Measurements from ENCODE around the gene MRPL27. TPM values are rescaled to one million over a fixed set of nuclear protein-coding genes. Genes with fewer than 3 reads are reported as not detected.

Gene MRPL27
- polyA plus RNA-seq, 1 donor from 2014 or later, result 118 TPM

DNA sequence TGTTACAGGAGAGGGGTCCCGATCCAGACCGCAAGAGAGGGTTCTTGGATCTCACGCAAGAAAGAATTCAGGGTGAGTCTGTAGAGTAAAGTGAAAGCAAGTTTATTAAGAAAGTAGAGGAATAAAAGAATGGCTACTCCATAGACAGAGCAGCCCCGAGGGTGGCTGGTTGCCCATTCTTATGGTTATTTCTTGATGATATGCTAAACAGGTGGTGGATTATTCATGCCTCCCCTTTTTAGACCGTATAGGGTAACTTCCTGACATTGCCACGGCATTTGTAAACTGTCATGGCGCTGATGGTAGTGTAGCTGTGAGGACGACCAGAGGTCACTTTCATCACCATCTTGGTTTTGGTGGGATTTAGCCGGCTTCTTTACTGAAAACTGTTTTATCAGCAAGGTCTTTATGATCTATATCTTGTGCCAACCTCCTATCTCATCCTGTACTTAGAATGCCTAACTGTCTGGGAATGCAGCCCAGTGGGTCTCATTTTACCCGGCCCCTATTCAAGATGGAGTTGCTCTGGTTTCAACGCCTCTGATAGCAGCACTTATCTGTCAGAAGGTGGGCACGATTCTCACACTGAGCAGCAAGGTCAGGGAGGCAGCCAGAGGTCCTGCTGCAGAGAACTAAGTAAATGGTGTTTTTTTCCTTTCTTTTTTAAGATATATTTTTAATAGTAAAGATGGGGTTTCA is 53.5 kb downstream of the MRPL27 start:
- H3K79me2 ChIP-seq (replicated peaks; ENCODE audit: insufficient read depth, low read length), result no peaks in the 10 kb centered on the region
- no peaks in the 10 kb centered on the region for H3K9me3 ChIP-seq (ENCODE audit: low read length)
- H3F3A ChIP-seq (ENCODE audit: insufficient read depth, low read length, poor library complexity, severe bottlenecking), result no peaks in the 10 kb centered on the region
- no peak for TF ChIP-seq POLR2AphosphoS5 (IDR thresholded peaks at IDR 0.05)
- no peak for TF ChIP-seq TAF1 (IDR thresholded peaks at IDR 0.05; ENCODE audit: low read depth)
- no peak for TF ChIP-seq RAD21 (conservative IDR thresholded peaks at IDR 0.05)
- H3K9ac ChIP-seq (ENCODE audit: low read length), result no peak overlapping the region
- H3K9me2 ChIP-seq (ENCODE audit: insufficient read depth, low read length), result no peaks in the 10 kb centered on the region
- H3K27ac ChIP-seq (ENCODE audit: low read length), result no peak overlapping the region
- H3K27me3 ChIP-seq (ENCODE audit: insufficient read depth, low read depth, low read length), result no peaks in the 10 kb centered on the region
- H3K4me2 ChIP-seq (ENCODE audit: low read length), result no peak overlapping the region
- no peak overlapping the region for H2AFZ ChIP-seq (ENCODE audit: low read depth, low read length)
- no peak overlapping the region for H3K4me3 ChIP-seq (ENCODE audit: low read length)
- no peaks in the 10 kb centered on the region for H3K36me3 ChIP-seq (ENCODE audit: insufficient read depth, low read length)
- H4K20me1 ChIP-seq (ENCODE audit: insufficient read depth), result no peaks in the 10 kb centered on the region

DNA sequence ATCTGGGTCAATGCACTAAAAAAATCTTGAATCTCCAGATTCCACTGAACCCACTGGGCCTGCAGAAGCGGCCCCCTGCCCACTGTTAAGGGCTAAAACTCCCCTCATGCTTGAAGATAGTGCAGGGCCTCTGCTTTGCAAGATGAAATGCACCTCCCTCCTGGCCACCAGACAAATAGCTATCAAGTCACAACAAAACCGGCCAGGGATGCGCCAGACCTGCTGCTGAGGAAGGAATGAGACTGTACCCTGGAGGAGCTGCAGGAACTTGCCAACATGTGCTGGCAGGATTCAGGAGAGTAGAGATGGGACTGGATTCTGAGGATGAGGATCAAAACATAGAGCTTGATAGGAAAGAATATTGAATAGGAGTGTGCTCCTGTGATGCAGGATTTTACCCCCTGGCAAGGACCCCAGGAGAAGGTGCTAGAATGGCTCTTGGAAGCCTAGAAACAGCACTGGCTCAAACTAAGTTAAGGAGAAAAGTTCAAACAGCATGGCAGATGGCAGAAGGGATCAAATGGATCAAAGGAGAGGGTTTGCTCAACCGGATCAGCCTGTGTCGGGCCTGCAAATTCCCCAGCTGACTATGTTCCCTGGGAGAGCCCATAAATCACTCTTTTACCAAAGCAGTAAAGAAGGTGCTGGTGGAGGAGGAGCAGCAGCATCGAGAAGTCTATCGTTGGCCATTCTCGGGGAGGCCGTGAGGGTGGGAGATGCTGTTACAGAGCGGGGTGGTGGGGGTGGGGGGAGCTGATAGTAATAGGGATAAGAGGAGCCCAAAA is 54.3 kb downstream of the MRPL27 start:
- Histone ChIP-seq H3K9me2 (ENCODE audit: insufficient read depth, low read length) (no peaks in the 10 kb centered on the region), H3K9me3 (ENCODE audit: low read length) (no peaks in the 10 kb centered on the region), H4K20me1 (ENCODE audit: insufficient read depth) (no peaks in the 10 kb centered on the region), H3F3A (ENCODE audit: insufficient read depth, low read length, poor library complexity, severe bottlenecking) (no peaks in the 10 kb centered on the region), H3K79me2 (replicated peaks; ENCODE audit: insufficient read depth, low read length) (no peaks in the 10 kb centered on the region), H3K9ac (ENCODE audit: low read length) (no peak overlapping the region), H3K4me2 (ENCODE audit: low read length) (no peak overlapping the region), H3K36me3 (ENCODE audit: insufficient read depth, low read length) (no peaks in the 10 kb centered on the region), H3K27ac (ENCODE audit: low read length) (no peak overlapping the region), H2AFZ (ENCODE audit: low read depth, low read length) (no peak overlapping the region), H3K4me3 (ENCODE audit: low read length) (no peak overlapping the region), H3K27me3 (ENCODE audit: insufficient read depth, low read depth, low read length) (no peaks in the 10 kb centered on the region)
- TF ChIP-seq RAD21 (conservative IDR thresholded peaks at IDR 0.05) (no peak), POLR2AphosphoS5 (IDR thresholded peaks at IDR 0.05) (no peak), EZH2 (IDR thresholded peaks at IDR 0.05; ENCODE audit: borderline replicate concordance, insufficient read depth, low read length, poor library complexity, severe bottlenecking) (no peak), TAF1 (IDR thresholded peaks at IDR 0.05; ENCODE audit: low read depth) (no peak), MXI1 (conservative IDR thresholded peaks at IDR 0.05; ENCODE audit: poor library complexity, severe bottlenecking) (no peak), CTCF (IDR thresholded peaks at IDR 0.05; ENCODE audit: poor library complexity, severe bottlenecking) (no peak), SMC3 (conservative IDR thresholded peaks at IDR 0.05; ENCODE audit: poor library complexity) (no peak), REST (IDR thresholded peaks at IDR 0.05; ENCODE audit: borderline replicate concordance) (no peak)

Small RNA genes within 50 kb of the gene (small RNA-seq; reads per million reads assigned to genes)
- 0 to 1.2 (median 0) reads per million in 3 experiments for gene RF00019

Other genes starting within 250 kb of the MRPL27 start
- 105 and 128 TPM in 2 replicates for gene SAMD14, start 243.0 kb downstream of the MRPL27 start, polyA plus RNA-seq
- 29.2 and 30.5 TPM in 2 replicates for gene PPP1R9B, start 222.5 kb downstream of the MRPL27 start, polyA plus RNA-seq
- gene SGCA, start 207.2 kb downstream of the MRPL27 start, polyA plus RNA-seq, result 0.43 TPM in 1 of 2 replicates, not detected in the other
- gene COL1A1, start 171.6 kb downstream of the MRPL27 start, polyA plus RNA-seq, result 0.14 TPM in 1 of 2 replicates, not detected in the other
- gene TMEM92, start 98.7 kb downstream of the MRPL27 start, polyA plus RNA-seq, result not detected in 2 replicates
- 6.9 and 9.5 TPM in 2 replicates for gene XYLT2, start 27.1 kb downstream of the MRPL27 start, polyA plus RNA-seq
- gene EME1, start within 50 bp of the MRPL27 start, polyA plus RNA-seq, result 1.1 and 5.4 TPM in 2 replicates
- gene LRRC59, start 24.3 kb upstream of the MRPL27 start, polyA plus RNA-seq, result 67.2 and 71.4 TPM in 2 replicates
- not detected in 2 replicates for gene ACSF2, start 53.0 kb upstream of the MRPL27 start, polyA plus RNA-seq
- gene CHAD, start 95.7 kb upstream of the MRPL27 start, polyA plus RNA-seq, result not detected in 2 replicates
- 61.9 and 73.5 TPM in 2 replicates for gene RSAD1, start 105.7 kb upstream of the MRPL27 start, polyA plus RNA-seq
- 0.34 and 0.35 TPM in 2 replicates for gene MYCBPAP, start 135.3 kb upstream of the MRPL27 start, polyA plus RNA-seq
- gene EPN3, start 159.6 kb upstream of the MRPL27 start, polyA plus RNA-seq, result not detected in 2 replicates
- gene SPATA20, start 174.0 kb upstream of the MRPL27 start, polyA plus RNA-seq, result 48.1 and 53.5 TPM in 2 replicates
- 10.9 and 11.0 TPM in 2 replicates for gene CACNA1G, start 187.5 kb upstream of the MRPL27 start, polyA plus RNA-seq